MV-4-11 (cell line): Measurements from ENCODE around the gene KIF26A.

ENCODE experiments used
- DNase-seq: peaks from one replicate; lab custom pipeline; 2025; lab: John Stamatoyannopoulos, UW

KIF26A gene

GRCh38 chr14:104112609-104113571 is 25.5 kb upstream of the KIF26A start:
- no peak for DNase-seq

GRCh38 chr14:104113631-104114420 is 24.6 kb upstream of the KIF26A start:
- no peak for DNase-seq

DNA sequence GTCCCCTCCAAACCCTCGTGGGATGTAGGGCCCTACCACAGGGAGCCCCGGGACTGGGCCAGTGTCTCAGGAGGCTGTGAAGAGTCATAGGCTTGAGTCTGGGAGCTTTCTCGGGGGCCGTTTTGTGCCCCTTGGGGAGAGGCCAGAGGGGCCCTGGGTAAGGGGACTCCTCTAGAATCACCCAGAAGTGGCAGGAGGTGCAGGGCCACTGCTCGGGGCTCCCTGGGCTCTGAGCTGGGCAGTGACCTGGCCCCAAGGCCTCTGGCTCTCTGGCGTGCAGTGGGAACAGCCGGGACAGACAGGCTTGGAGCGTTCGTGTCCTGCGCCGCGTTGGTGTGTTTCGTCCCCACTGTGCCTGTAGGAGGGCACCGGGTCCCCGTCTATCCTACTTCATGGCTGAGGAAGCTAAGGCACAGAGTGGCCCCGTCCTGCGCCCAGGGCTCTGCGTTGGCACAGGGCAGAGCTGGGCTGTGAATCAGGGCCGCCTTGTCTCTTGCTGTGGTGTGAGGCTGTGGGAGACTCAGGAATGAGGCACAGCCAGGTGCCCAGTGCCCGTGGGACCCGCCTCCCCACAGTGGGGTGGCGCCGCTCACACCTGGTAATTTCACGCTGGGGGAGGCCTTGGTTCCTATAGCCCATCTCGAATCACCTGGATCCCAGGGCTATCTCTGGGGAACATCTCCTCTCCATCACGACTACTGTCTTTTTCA is 23.8 kb upstream of the KIF26A start:
- DNase-seq = no peak

- DNase-seq = no peak
Observed at GRCh38 chr14:104115131-104115600, 23.2 kb upstream of the KIF26A start.

DNA sequence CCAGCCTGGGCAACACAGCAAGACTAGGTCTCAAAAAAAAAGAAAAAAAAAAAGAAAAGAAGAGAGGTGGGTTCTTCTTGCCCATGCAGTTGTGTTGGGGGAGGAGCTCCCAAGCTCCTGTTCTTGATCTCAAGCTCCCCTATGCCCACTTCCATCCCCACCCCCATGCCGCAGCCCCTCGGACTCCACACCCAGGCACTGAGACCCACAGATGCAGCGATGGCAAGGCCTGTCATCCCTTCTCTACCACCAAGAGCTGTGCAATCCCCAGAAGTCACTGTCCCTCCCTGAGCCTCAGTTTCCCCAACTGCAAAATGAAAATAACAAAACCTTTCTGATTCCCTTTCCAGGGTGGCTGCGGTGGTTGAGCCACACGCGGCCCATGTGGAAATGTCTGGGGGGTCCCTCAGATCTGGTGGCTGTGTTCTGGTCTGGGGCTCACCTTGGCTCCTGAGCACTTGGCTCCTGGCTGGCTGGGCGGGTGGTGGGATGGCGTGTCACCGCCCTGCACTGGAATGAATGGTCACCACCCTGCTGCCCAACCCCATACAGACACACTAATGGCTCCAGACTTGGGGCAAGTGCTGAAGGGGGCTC is 22.6 kb upstream of the KIF26A start:
- DNase-seq = no peak

DNA sequence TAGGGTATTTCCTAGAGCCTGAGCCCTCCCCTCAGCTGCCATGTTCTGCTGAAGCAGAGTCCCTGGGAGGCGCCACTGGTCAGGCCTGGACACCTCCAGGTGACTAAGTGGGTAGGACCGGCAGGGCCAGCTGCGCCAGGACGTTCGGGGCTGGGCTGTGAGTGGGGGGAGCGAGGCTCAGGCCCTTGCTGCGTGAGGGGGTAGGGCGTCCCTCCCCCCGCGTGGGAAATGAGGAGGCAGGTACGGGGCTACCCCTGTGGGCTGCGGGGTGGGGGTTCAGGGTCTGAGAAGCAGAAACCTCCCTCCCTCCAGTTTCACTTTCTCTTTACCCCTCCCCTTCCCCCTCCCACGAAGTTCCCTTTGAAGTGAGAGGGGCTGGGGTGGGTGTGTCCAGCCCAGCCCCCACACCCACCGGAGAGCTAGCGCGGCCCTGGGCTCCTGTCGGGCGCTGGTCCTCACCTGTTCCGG is 22.1 kb upstream of the KIF26A start:
- no peak for DNase-seq

DNA sequence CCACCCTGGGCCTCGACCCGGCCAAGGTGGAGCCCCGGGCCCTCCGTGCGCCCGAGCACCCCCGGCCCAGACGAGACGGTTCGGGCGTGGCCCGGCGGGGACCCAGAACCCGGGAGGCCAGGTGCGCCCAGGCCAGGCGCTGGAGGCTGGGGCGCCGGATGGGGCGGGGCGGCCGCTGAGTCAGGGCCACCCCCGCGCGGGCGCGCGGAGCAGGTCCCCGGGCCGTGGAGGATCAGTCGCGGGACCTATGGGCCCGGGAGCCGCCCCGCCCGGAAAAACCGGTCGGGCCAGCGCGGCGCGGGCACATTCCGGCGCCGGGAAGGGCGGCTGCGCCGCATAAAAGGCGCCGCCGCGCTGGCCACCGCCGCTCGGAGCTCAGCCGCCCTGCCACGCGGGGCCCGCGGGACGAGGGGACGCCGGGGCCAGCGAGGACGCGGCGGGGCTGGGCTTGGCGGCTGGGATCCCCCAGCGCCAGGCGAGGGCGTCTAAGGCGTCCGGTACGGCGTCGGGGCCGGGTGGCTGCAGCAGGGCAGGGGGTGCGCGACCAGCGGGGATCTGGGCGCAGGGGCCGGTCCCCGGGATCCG is 21.5 kb upstream of the KIF26A start:
- no peak for DNase-seq

GRCh38 chr14:104117341-104118005 is 20.9 kb upstream of the KIF26A start:
- DNase-seq = no peak

- DNase-seq = no peak
Observed at GRCh38 chr14:104118006-104118844, 20.2 kb upstream of the KIF26A start.

GRCh38 chr14:104119119-104119487 is 19.3 kb upstream of the KIF26A start:
- no peak for DNase-seq

GRCh38 chr14:104119488-104120251 is 18.7 kb upstream of the KIF26A start:
- no peak for DNase-seq

- DNase-seq = no peak
Observed at GRCh38 chr14:104120281-104120741, 18.1 kb upstream of the KIF26A start.

DNA sequence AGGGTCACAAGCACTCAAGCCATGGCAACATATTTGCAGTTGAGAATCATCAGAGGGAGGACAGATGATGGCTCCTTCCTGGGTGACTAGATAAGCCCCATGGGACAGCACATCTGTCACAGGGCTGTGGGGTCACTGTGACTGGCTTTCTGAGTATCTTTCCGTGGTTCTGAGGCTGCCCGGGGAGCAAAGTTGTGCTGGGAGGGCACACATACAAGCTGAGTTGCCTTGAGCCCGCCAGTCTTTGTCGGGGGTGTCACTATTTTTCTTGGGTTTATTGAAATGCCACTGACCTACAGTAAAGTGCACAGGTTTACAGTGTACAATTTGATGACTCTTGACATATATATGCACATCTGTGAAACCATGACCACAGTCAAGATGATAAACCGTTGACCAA is 17.2 kb upstream of the KIF26A start:
- DNase-seq = no peak

DNA sequence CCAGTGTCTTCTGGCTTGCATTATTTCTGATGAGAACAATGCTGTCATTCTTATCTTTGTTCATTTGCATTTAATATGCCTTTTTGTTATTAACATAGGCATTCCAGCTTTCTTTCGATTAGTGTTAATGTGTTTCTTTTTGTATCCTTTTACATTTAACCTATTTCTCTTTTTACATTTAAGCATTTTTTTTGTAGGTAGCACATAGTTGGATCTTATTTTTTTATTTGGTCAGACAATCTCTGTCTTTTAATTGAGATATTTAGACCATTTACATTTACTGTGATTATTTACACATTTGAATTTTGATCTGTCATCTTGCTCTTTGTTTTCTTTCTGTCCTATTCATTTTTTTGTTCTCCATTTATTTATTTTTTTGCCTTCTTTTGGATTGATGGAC is 14.5 kb upstream of the KIF26A start:
- DNase-seq = no peak

DNA sequence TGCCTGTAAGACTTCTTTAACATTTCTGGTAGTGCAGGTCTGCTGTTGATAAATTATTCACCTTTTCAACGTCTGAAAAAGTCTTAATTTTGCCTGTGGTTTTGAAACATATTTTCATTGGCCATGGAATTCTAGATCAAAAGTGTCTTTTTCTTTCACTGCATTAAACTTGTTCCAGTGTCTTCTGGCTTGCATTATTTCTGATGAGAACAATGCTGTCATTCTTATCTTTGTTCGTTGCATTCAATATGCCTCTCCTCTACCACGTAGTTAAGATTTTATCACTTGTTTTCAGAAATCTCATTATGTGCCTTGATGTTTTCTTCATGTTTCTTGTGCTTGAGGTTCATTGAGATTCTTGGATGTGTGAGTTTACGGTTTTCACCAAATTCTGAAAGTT is 13.4 kb upstream of the KIF26A start:
- DNase-seq = no peak

- DNase-seq = no peak
Observed at GRCh38 chr14:104126753-104127152, 11.6 kb upstream of the KIF26A start.

DNA sequence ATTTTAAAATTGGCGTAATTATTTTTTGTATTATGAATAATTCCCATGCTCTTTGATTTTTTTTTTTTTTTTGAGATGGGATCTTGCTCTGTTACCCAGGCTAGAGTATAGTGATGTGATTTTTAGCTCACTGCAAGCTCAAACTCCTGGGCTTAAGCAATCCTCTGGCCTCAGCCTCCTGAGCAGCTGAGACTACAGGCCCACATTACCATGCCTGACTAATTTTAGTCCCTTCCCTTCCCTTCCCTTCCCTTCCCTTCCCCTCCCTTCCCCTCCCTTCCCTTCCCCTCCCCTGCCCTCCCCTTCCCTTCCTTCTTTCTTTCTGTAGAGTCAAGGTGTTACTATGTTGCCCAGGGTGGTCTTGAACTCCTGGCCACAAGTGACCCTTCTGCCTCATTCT is 9.4 kb upstream of the KIF26A start:
- DNase-seq = no peak

- DNase-seq = no peak
Observed at GRCh38 chr14:104129556-104129955, 8.8 kb upstream of the KIF26A start.
